Astrocyte (in vitro differentiated cells and primary cell): ENCODE data around the gene SLC25A20.

Experiments
- EZH2 ChIP-seq: IDR thresholded peaks from 2 replicates; pipeline ENCODE4 v1.6.1; 2012; ENCODE audit warnings: mild to moderate bottlenecking, low read length, inconsistent platforms; ENCODE audit not compliant: insufficient read depth
- TF ChIP-seq, protein P1 (sequence below): IDR thresholded peaks from 2 replicates; pipeline ENCODE4 v1.5.1; 2011; ENCODE audit warnings: low read depth, mild to moderate bottlenecking, inconsistent platforms, low read length, moderate library complexity; ENCODE audit not compliant: insufficient read depth

GRCh38 chr3:48835650-48836366 lies 62.9 kb downstream of the SLC25A20 start:
- TF ChIP-seq, protein P1, sequence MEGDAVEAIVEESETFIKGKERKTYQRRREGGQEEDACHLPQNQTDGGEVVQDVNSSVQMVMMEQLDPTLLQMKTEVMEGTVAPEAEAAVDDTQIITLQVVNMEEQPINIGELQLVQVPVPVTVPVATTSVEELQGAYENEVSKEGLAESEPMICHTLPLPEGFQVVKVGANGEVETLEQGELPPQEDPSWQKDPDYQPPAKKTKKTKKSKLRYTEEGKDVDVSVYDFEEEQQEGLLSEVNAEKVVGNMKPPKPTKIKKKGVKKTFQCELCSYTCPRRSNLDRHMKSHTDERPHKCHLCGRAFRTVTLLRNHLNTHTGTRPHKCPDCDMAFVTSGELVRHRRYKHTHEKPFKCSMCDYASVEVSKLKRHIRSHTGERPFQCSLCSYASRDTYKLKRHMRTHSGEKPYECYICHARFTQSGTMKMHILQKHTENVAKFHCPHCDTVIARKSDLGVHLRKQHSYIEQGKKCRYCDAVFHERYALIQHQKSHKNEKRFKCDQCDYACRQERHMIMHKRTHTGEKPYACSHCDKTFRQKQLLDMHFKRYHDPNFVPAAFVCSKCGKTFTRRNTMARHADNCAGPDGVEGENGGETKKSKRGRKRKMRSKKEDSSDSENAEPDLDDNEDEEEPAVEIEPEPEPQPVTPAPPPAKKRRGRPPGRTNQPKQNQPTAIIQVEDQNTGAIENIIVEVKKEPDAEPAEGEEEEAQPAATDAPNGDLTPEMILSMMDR = no peak
- TF ChIP-seq EZH2 = no peak
